CD4-positive, CD25-positive, alpha-beta regulatory T cell (primary cell): ENCODE results near the gene TMEM109. TPM values are rescaled to one million over a fixed set of nuclear protein-coding genes. Genes with fewer than 3 reads are reported as not detected.

Experiments used
- ATAC-seq, 2 donors: fragments of 150-1000 bp; cut with Tn5 transposase; one replicate each; pipeline ENCODE4 v1.10.0; 2021; ENCODE audit warnings: low read depth in 2 of 2, moderate number of reproducible peaks in 2 of 2, moderate library complexity in 1 of 2
- DNase-seq, 3 donors: peaks; one replicate each; pipeline versions ENCODE4 v3.0.0 to v3.0.0-alpha.2; 2012 to 2022; ENCODE audit warnings: mixed read lengths in 1 of 3
- H3K27ac ChIP-seq: one replicate; pipeline ENCODE4 v1.7.0; 2013; ENCODE audit warnings: mild to moderate bottlenecking, low read length; ENCODE audit not compliant: insufficient read depth, poor library complexity, severe bottlenecking
- H3K27me3 ChIP-seq: one replicate; pipeline ENCODE4 v1.7.0; 2013; ENCODE audit warnings: low read length; ENCODE audit not compliant: control insufficient read depth, insufficient read depth
- H3K36me3 ChIP-seq: one replicate; pipeline ENCODE4 v1.7.0; 2013; ENCODE audit warnings: mild to moderate bottlenecking, low read length, moderate library complexity; ENCODE audit not compliant: control insufficient read depth, insufficient read depth
- H3K4me1 ChIP-seq: 2 replicates; pipeline ENCODE4 v1.7.0; 2013; ENCODE audit warnings: mild to moderate bottlenecking, low read length; ENCODE audit not compliant: insufficient read depth, control insufficient read depth, poor library complexity, severe bottlenecking
- H3K4me3 ChIP-seq: one replicate; pipeline ENCODE4 v1.7.0; 2013; ENCODE audit warnings: low read depth, mild to moderate bottlenecking, low read length, moderate library complexity
- H3K9me3 ChIP-seq, 2 experiments: 1 replicate in 1 of 2; 2 replicates in 1 of 2; pipeline ENCODE4 v1.7.0; 2013; ENCODE audit warnings: low read length in 2 of 2, mild to moderate bottlenecking in 1 of 2, moderate library complexity in 1 of 2; ENCODE audit not compliant: control insufficient read depth in 2 of 2
- H3K27ac Mint-ChIP-seq, 3 donors: one replicate each; pipeline ENCODE4 v1.8.0; 2020 to 2022; ENCODE audit warnings: mild to moderate bottlenecking in 3 of 3, mixed read lengths in 3 of 3, moderate library complexity in 2 of 3
- H3K27me3 Mint-ChIP-seq: one replicate; pipeline ENCODE4 v1.8.0; 2022; ENCODE audit warnings: mild to moderate bottlenecking, mixed read lengths
- H3K36me3 Mint-ChIP-seq: one replicate; pipeline ENCODE4 v1.8.0; 2020; ENCODE audit warnings: mixed read lengths
- H3K4me1 Mint-ChIP-seq, 4 donors: one replicate each; pipeline ENCODE4 v1.8.0; 2020 to 2022; ENCODE audit warnings: mixed read lengths in 4 of 4, mild to moderate bottlenecking in 1 of 4
- H3K4me3 Mint-ChIP-seq, 4 donors: one replicate each; pipeline ENCODE4 v1.8.0; 2020 to 2022; ENCODE audit warnings: mild to moderate bottlenecking in 4 of 4, mixed read lengths in 4 of 4, moderate library complexity in 3 of 4
- H3K9me3 Mint-ChIP-seq, 7 donors: one replicate each; pipeline ENCODE4 v1.8.0; 2020 to 2022; ENCODE audit warnings: mixed read lengths in 7 of 7, mild to moderate bottlenecking in 3 of 7, moderate library complexity in 2 of 7
- polyA plus RNA-seq, 4 donors: library from polyadenylated mRNA; unstranded; fragments of 300-500 nt; fragmentation: Illumina TruSeq; gene quantifications; one replicate each; pipeline ENCODE4 v1.2.3, GENCODE V29; 2021
- total RNA-seq: library from RNA; stranded (reverse); gene quantifications from one replicate; pipeline ENCODE4 v1.2.3, GENCODE V29; 2022

TMEM109 gene
- total and polyA plus RNA-seq, 5 donors from 2014 or later: 49.9 to 215 (median 192) TPM

GRCh38 chr11:60954421-60954820 is 40.5 kb downstream of the TMEM109 start:
- Mint-ChIP-seq H3K4me1 (peaks cover 0 to 20% (median 4%) of the 10 kb centered on the region in 4 donors), H3K4me3 (no peak overlapping the region), H3K27ac (peak overlapping the region in 1 of 3 donors; percentile 69), H3K36me3 (no peaks in the 10 kb centered on the region), H3K9me3 (peaks cover 0 to 1% (median 0%) of the 10 kb centered on the region in 7 donors), H3K27me3 (peaks cover 54% of the 10 kb centered on the region)
- Histone ChIP-seq H3K36me3 (no peaks in the 10 kb centered on the region), H3K4me1 (peaks cover 12% of the 10 kb centered on the region), H3K27me3 (peaks cover 5% of the 10 kb centered on the region), H3K4me3 (no peak overlapping the region), H3K9me3 (no peaks in the 10 kb centered on the region), H3K27ac (no peak overlapping the region)
- ATAC-seq (no peak), DNase-seq (no peak)

- DNase-seq (no peak), ATAC-seq (no peak)
- no peaks in the 10 kb centered on the region for H3K36me3 ChIP-seq
- Mint-ChIP-seq H3K27ac (peak overlapping the region in 1 of 3 donors; percentile 20), H3K9me3 (peaks cover 0 to 3% (median 0%) of the 10 kb centered on the region in 7 donors), H3K36me3 (no peaks in the 10 kb centered on the region), H3K4me3 (no peak overlapping the region), H3K27me3 (peaks cover 52% of the 10 kb centered on the region), H3K4me1 (peaks cover 0 to 15% (median 4%) of the 10 kb centered on the region in 4 donors)
- H3K4me3 ChIP-seq: no peak overlapping the region
- H3K27ac ChIP-seq: no peak overlapping the region
- H3K9me3 ChIP-seq: no peaks in the 10 kb centered on the region
- H3K4me1 ChIP-seq: peaks cover 12% of the 10 kb centered on the region
- H3K27me3 ChIP-seq: peaks cover 10% of the 10 kb centered on the region
Observed at GRCh38 chr11:60955571-60955970, 41.6 kb downstream of the TMEM109 start.

GRCh38 chr11:60957188-60957587 is 43.2 kb downstream of the TMEM109 start:
- H3K36me3 ChIP-seq: no peaks in the 10 kb centered on the region
- no peak overlapping the region for H3K4me3 ChIP-seq
- Mint-ChIP-seq H3K4me1 (peaks cover 0 to 8% (median 3%) of the 10 kb centered on the region in 4 donors), H3K27me3 (peaks cover 56% of the 10 kb centered on the region), H3K4me3 (no peak overlapping the region), H3K36me3 (no peaks in the 10 kb centered on the region), H3K27ac (no peak overlapping the region), H3K9me3 (peaks cover 0 to 3% (median 0%) of the 10 kb centered on the region in 7 donors)
- no peak for DNase-seq
- ATAC-seq: no peak
- H3K27me3 ChIP-seq: peaks cover 14% of the 10 kb centered on the region
- no peaks in the 10 kb centered on the region for H3K4me1 ChIP-seq
- no peaks in the 10 kb centered on the region for H3K9me3 ChIP-seq
- no peak overlapping the region for H3K27ac ChIP-seq

- no peak overlapping the region for H3K4me3 Mint-ChIP-seq
- no peak overlapping the region for H3K27ac ChIP-seq
- H3K9me3 ChIP-seq: no peaks in the 10 kb centered on the region
- no peaks in the 10 kb centered on the region for H3K4me1 Mint-ChIP-seq
- peaks cover 46% of the 10 kb centered on the region for H3K27me3 Mint-ChIP-seq
- H3K4me3 ChIP-seq: no peak overlapping the region
- no peaks in the 10 kb centered on the region for H3K36me3 ChIP-seq
- peaks cover 0 to 2% (median 0%) of the 10 kb centered on the region in 7 donors for H3K9me3 Mint-ChIP-seq
- H3K4me1 ChIP-seq: no peaks in the 10 kb centered on the region
- H3K27me3 ChIP-seq: peaks cover 13% of the 10 kb centered on the region
- ATAC-seq (no peak), DNase-seq (no peak)
- H3K36me3 Mint-ChIP-seq: no peaks in the 10 kb centered on the region
- H3K27ac Mint-ChIP-seq: no peak overlapping the region
Observed at GRCh38 chr11:60959431-60959830, 45.5 kb downstream of the TMEM109 start.

GRCh38 chr11:60960405-60960804 is 46.4 kb downstream of the TMEM109 start:
- Mint-ChIP-seq H3K36me3 (no peaks in the 10 kb centered on the region), H3K27ac (peak overlapping the region in 1 of 3 donors; percentile 44), H3K9me3 (peaks cover 0 to 2% (median 0%) of the 10 kb centered on the region in 7 donors), H3K4me1 (no peaks in the 10 kb centered on the region), H3K27me3 (peaks cover 46% of the 10 kb centered on the region), H3K4me3 (peak overlapping the region in 1 of 4 donors; percentile 30)
- no peak for DNase-seq
- Histone ChIP-seq H3K9me3 (no peaks in the 10 kb centered on the region), H3K4me1 (no peaks in the 10 kb centered on the region), H3K27me3 (peaks cover 13% of the 10 kb centered on the region), H3K27ac (no peak overlapping the region), H3K36me3 (no peaks in the 10 kb centered on the region), H3K4me3 (no peak overlapping the region)
- ATAC-seq: no peak

GRCh38 chr11:60964801-60965200 is 50.8 kb downstream of the TMEM109 start:
- no peaks in the 10 kb centered on the region for H3K36me3 ChIP-seq
- Mint-ChIP-seq H3K27ac (no peak overlapping the region), H3K9me3 (peaks cover 0 to 1% (median 0%) of the 10 kb centered on the region in 7 donors)

GRCh38 chr11:60966890-60967289 is 52.9 kb downstream of the TMEM109 start:
- peaks cover 6% of the 10 kb centered on the region for H3K27me3 ChIP-seq
- H3K9me3 ChIP-seq: peaks cover 0 to 4% of the 10 kb centered on the region in 2 experiments
- peaks cover 5 to 17% (median 15%) of the 10 kb centered on the region in 4 donors for H3K4me1 Mint-ChIP-seq
- H3K27ac ChIP-seq: no peak overlapping the region
- DNase-seq: no peak
- no peak overlapping the region for H3K4me3 Mint-ChIP-seq
- no peaks in the 10 kb centered on the region for H3K36me3 ChIP-seq
- peaks cover 20% of the 10 kb centered on the region for H3K27me3 Mint-ChIP-seq
- peaks cover 15% of the 10 kb centered on the region for H3K4me1 ChIP-seq
- no peak for ATAC-seq
- H3K4me3 ChIP-seq: no peak overlapping the region
- peaks cover 0 to 1% (median 0%) of the 10 kb centered on the region in 7 donors for H3K9me3 Mint-ChIP-seq
- H3K27ac Mint-ChIP-seq: no peak overlapping the region
- H3K36me3 Mint-ChIP-seq: no peaks in the 10 kb centered on the region

More at GRCh38 chr11:60964801-60965200, 50.8 kb downstream of the TMEM109 start:
- H3K4me1 ChIP-seq: no peaks in the 10 kb centered on the region
- Mint-ChIP-seq H3K36me3 (no peaks in the 10 kb centered on the region), H3K27me3 (peaks cover 27% of the 10 kb centered on the region), H3K4me1 (no peaks in the 10 kb centered on the region), H3K4me3 (no peak overlapping the region)
- no peak overlapping the region for H3K4me3 ChIP-seq
- ATAC-seq (no peak), DNase-seq (no peak)
- peaks cover 0 to 4% of the 10 kb centered on the region in 2 experiments for H3K9me3 ChIP-seq
- no peak overlapping the region for H3K27ac ChIP-seq
- peaks cover 15% of the 10 kb centered on the region for H3K27me3 ChIP-seq

- no peak overlapping the region for H3K27ac ChIP-seq
- ATAC-seq (no peak), DNase-seq (no peak)
- H3K9me3 ChIP-seq: peaks cover 0 to 4% of the 10 kb centered on the region in 2 experiments
- peaks cover 3% of the 10 kb centered on the region for H3K27me3 ChIP-seq
- no peaks in the 10 kb centered on the region for H3K36me3 Mint-ChIP-seq
- no peak overlapping the region for H3K4me3 ChIP-seq
- H3K9me3 Mint-ChIP-seq: peaks cover 0 to 1% (median 0%) of the 10 kb centered on the region in 7 donors
- no peak overlapping the region for H3K27ac Mint-ChIP-seq
- H3K36me3 ChIP-seq: no peaks in the 10 kb centered on the region
- peaks cover 25% of the 10 kb centered on the region for H3K4me1 ChIP-seq
- H3K27me3 Mint-ChIP-seq: peaks cover 21% of the 10 kb centered on the region
- peak overlapping the region in 1 of 4 donors; percentile 51 for H3K4me3 Mint-ChIP-seq
- peaks cover 5 to 17% (median 15%) of the 10 kb centered on the region in 4 donors for H3K4me1 Mint-ChIP-seq
Observed at GRCh38 chr11:60968223-60968622, 54.3 kb downstream of the TMEM109 start.
